NOMO-1 treated with dmso at 0.1 percent for 144 hours (cell line): ENCODE results near the gene MYO10.
"Not testable (repeated sequence)": the region's sequence is repeated elsewhere in the genome, so short reads cannot be mapped to it uniquely, and the experiment has no call there.

Source experiments
- DNase-seq: peaks from one replicate; lab custom pipeline; 2025; ENCODE audit not compliant: unreplicated experiment; lab: John Stamatoyannopoulos, UW

The MYO10 gene

DNA sequence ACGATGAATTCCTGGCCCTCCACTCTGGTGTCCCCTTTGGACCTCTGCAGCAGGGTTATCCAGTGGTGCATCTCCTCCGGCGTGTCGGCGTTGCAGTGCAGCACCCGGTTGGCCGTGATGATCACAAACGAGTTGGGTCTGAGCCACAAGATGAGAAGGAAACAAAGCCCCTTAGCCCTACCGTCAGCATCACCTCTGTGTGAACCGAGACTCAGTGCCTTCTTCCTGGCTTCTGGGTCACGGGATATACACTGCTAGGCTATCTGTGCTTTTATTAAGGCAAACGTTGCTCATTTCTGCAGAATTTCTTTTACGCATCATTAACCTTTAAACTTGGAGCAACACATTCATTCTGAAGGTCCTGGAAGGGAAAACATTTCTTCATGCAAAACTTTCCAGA, 254.2 kb downstream of the MYO10 start:
- DNase-seq = no peak

DNA sequence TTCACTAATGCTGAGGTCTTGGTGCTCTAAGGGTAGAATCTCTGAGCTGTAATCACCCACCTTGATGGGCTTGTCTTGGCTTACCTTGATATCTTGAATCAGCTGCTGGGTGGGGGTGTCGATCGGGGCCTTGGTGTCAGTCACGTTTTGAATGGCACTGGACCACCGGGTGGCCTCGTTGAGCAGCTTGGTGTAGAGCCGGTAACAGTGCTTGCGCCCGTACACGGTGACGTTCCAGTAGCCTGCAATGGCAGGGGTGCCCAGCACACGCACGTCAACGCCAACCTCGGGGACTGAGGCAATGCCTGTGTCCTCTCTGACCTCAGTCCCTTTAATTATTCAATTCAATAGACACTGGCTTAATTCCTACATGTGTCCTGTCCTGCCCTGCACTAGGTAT, 256.2 kb downstream of the MYO10 start:
- no peak for DNase-seq

DNA sequence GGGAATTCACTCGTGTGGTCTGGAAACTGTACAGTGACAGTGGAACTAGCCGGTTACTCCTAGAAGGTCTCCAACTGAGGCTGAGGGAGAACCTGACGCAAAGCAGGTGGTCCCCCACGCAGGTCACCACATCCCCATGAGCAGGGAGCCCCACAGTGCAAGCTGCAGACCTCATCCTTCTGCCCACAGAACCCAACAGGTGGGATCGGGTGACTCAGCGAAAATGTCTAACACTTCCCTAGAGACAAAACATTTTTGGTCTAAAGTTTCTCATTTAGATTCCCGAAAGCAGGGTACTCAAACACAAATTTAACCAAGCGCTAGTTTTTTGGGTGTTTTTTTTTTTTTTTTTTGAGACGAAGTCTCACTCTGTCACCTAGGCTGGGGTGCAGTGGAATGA, 256.9 kb downstream of the MYO10 start:
- DNase-seq = no peak

DNA sequence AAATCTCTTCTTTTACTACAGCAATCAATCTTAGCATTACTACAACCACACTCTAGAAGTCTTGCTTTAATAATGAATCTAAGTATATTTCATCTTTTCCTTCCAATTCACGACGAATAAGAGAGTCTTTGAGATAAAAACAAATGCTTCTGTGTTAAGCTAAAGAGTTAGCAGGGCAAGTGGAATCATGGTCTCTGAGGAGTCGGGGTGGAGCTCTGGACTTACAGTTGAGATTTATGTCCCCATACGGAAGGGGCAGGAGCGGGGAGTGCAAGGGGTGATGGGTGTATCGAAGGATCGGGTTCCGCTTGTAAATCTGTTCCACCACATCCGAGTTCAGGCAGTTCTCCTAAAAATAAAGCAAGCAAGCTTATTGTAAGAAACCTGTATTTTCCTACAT, 260.3 kb downstream of the MYO10 start:
- peak; percentile 12 for DNase-seq

DNA sequence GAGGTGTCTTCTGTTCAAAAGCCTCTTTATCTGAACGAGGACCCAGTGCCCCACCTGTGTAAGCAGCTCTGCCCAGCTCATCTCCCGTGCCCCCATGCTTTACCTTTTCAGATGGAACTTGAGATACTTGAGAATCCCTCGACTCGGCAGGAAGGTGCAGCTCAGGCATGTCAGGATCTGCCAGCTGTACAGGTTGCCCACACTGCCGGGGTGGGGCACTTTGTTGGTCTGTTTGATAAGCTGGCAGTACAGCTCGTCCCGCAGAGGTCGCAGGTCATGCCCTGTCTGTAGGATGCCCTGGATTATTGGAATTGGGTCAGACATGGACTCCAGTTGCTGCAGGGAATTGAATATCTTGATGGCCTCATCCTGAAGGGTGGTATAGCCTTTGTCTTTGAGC, 261.3 kb downstream of the MYO10 start:
- no peak for DNase-seq

DNA sequence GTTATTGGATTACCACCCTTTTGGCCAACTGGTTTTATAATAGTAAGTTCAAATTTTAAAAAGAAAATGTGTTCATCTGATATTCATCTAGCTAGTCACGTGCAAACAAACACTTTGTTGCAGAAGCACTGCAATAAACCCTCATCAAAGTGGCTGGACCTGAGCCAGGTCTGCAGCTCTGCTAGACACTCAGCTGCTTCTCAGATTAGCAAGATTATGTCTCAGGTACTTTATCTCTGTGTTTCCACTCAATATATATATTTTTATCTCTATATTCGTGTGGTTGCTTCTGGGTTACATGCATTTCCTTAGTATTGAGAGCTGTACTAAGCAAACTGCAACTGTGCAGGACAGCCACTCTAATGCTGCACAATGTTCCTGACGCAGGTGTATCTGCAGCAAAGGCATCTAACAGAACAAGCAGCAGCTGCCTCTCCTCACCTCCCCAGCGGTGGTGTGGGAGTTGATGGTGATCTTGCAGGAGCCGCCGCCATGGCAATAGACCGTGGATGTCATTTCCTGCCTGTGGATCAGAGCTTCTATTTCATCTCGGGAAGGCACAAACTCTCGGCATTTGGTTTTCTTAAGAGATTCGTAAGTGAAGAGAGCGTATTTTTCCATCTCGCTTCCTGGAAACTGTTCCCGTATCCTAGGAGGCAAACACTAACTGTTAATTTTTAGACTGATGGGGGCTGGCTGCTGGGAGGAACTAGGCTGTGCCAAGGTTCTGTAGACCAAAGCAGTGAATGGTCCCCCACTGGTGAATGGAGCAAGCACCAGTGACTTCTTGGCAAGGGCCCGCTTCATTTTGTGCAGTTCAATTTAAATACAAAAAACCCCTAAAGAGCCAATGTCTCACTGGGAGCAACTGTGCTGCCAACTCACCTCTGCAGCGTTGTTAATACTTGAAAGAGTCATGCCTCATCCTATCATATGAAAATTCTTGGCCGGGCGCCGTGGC, 262.6 kb downstream of the MYO10 start:
- no peak for DNase-seq

DNA sequence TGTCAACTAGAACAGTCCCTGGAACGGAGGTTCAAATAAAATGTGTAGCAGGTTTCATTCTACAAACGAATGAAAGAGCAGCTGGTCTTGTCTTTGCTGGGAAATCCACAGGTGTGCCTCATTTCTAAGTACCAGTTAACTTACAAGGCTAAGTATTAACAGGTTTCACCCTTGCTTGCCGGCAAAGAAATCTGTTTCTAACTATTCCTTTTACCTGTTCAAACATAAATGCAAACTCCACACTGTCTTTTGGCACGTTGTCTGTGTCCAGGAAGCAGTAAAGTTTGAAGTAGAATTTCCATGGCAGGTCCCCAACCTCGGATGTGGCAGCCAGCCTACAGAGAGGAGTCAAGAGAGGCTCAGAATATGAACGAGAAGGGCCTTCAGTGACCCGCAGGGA, 264.9 kb downstream of the MYO10 start:
- DNase-seq = no peak

DNA sequence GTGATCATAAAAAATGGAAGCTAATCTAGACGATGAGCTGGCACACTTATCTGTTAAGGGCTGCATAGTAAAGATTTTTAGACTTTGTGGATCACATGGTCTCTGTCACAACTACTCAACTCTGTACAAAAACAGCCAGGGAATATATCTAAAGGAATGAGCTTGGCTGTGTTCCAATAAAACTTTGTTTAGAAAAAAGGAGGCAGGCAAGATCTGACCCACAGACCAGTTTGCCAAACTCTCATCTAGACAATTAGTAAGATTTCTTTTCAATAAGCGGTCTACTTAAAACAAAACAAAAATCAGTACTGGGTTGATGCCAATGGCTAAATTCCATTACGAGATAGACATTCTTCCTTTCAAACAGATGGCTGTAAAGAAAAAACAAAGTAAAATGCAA, 266.3 kb downstream of the MYO10 start:
- DNase-seq = no peak

DNA sequence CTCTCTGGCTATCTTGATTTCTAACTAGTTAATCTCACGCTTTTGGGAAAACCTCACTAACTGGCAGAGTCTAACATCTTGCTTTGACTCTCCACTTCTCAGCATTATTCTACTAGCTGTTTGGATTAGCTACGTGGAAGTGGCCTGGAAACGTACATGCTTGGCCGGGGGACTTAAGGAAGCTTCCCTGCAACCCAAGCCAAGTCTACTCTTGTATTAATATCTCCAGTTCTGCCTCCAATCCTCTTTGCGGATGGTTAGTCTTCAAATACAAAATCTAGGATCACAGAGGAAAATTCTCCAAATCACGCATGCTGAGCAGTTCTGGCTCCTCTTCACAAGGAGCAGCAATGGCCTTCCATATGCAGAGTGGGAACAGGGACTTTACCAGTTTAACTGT, 267.5 kb downstream of the MYO10 start:
- no peak for DNase-seq

DNA sequence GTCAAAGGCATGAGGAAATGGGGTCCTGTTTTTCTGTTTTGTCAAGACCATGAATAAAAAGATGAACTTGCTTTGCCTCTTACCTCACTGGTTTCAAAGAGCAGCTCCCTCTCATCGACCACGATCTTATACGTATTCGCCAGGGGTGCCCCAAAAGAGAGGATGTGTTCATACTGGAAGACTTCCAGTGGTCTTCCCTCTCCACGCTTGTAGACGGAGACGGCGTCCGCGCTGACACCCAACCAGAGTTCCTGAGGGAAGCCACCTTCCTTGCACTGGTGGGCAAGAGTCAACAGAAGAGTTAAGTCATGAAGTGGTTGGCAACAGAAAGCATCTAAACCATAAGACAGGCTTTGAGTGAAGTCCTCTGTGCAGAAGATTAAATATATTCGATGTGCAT, 267.9 kb downstream of the MYO10 start:
- DNase-seq = no peak

DNA sequence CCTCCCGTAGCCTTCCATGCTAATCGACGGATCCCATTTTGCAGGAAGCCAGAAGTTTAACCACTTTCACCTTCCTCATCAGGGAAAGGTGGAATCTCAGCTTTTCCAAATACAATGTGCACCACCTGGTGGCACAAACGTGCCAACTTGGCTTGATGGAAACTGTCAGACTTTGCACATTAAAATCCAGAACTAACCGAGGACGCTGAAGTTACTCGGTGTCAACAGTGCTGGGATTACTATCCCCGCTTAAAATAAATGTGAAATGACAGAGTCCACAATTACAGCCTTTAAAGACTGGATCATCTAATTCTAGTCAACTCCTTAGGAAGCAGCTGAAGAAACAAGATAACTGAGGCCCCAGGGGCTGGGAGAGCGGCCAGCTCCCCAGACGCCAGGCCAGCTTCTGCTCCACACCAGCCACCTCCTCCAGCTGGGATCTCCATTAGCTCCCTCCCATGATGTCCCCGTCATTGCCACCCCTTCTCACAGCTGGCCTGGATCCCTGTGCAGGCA, 269.1 kb downstream of the MYO10 start:
- no peak for DNase-seq

DNA sequence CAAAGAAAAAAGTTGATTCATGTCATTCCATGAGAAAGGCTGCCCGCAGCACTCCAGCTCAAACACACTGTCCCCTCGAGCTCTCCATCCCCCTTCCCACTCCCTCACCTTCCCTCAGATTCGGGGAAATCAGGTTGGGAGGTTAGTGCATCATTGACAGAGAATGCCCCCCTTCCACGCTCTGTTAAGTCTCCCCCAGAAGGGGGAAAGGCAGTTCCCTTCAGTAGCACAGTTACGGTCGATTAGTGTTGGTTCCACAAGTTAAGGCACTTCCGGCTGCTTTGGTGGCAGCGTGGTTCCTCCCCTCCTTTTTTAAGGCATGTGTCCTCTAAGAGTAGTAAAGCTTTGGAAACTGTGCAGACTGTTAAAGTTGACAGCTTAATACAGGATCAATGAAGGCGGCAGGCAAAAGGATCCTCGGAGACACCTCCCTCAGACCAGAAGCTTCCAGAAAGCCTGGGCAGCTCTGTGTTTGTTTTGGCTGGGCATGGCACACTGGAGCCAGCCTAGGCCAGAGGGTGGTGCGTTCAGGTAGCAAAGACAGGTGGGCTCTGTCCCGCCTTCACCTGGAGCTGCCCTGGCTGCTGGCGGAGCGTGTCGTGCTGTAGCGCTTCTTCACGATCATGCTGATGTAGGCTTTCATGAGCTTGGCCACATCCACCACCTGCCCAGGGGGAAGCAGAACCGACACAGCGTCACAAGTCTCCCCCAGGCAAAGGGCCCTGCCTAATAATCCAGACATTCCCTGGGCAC, 269.8 kb downstream of the MYO10 start:
- no peak for DNase-seq

DNA sequence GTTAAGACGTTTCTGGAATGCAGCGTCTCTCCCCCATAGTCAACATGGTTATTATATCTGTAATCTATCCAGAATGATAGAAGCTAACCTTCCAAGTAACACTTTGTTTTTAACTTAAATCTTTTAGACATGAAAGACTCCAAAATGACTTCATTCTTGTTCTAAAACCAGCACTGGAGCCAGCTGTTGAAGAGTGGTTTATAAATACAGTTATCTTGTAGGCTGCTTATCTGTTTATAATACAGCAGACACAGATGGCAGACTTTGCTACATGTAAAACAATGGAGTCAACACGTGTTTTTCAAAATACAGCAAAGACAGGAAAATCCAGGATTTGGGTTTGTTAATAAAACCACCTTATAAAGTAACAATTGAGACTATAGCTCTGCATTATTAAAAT, 270.5 kb downstream of the MYO10 start:
- no peak for DNase-seq

DNA sequence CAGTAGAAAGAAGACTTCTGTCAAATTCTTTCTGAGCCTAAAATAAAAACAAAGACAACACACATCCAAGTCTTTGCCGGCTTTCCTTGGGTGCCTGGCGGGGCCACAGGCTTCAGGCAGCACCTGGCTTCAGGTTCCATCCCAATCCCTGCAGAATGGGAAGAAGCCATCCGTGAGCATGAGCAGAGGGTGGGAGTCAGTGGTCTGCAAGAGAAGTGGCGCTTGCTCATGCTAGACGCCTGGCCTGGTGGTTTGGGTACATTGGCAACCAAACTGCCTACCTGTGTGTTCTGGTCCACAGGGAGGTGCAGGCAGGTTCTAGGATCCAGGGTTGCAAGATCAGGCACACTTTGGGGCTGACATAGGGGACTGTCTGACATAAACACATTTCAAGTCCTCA, 271.7 kb downstream of the MYO10 start:
- DNase-seq = no peak

DNA sequence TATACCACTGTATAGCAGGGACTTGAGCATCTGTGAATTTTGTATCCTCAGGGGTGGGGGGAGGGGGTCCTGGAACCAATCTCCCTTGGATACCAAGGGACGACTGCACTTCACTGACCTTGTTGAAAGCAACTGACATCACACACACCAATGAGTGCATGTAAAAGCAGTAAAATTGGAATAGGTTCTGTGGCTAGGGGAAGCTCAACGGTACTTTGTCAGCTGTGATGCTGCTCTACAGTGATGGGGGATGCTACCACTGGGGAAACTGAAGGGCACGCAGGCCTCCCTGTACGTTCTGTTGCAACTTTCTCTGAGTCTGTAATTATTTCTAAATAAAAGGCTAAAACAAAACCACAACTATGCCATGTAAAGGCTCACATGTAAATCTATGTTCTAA, 272.2 kb downstream of the MYO10 start:
- no peak for DNase-seq

DNA sequence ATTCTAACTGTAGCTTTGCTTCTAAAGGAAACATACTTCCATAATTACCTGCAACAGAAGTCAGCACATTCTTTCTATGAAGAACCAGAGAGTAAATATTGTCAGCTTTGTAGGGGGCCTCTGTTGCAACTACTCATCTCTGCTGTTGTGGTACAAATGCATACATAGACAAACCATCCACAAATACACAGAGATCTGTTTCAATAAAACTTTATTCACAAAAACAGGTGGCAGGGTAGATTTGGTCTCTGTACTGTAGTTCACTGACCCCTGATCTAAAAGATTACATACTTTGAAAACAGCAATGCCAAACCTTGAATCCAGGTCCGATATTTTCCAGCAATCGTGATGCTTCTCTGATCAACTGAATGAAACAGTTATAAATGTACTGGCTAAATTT, 274.4 kb downstream of the MYO10 start:
- no peak for DNase-seq

DNA sequence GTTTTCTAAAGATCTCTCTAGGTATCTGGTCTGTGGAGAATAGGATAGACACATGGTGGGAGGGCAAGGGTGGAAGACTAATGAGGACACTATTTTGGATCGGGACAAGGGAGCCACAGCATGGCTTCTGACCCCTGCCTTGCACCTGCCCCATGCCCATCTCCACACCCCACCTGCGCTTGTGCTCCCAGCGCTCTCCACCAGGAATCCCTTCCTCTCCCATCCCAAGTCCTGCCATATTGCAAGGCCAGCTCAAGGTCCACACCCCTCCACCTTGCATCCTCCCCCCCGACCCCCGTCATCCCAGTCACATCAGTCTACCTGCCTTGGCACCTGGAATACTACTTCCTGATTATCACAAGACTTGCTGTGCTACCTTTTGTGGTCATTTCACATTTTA, 275.1 kb downstream of the MYO10 start:
- DNase-seq = no peak

DNA sequence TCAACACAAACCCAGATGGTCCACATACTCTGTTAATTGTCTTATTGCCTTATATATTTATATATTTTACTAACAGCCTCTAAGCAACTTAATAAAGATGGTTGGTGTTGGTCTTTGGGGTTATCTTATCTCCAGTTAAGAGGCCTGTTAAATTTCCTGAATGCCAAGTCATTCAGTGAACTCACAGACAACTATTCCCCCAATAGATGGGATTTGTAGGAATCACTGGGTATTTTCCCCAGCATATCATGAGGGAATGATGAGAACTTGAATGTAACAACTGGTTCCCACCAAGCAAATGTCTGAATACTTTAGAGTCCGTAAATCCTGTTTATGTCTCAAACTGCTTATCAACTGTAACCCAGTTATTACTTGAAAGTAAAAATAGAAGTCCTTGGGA, 276.6 kb downstream of the MYO10 start:
- DNase-seq = no peak

DNA sequence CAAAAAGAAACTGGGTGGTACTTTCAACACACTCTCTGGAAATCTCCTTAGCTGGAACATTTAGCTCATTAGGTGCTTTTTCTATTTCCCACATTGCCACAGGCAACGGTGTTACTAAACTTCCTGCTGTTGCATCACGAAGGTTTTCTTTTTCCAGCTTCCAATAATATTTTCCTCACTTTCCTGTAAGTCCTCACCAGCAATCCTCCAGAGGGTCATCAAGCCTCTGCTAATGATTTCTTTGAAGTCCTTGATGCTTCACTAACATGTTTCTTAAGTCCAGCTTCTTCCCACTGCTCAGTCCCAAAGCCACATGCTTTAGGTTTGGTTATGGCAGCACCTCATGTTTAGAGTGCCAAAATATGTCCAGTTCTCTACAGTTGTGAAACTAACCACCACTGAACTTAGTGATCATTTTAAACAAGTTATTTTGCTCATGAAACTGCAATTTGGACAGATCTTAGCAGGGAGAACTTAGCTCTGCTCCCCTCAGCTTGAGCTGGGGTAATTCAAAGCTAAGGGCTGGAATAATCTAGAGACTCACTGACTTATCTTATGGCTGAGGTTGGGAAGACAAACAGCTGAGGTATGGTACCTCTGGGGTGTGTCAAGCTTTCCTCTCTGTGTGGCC, 279.4 kb downstream of the MYO10 start:
- DNase-seq = no peak

DNA sequence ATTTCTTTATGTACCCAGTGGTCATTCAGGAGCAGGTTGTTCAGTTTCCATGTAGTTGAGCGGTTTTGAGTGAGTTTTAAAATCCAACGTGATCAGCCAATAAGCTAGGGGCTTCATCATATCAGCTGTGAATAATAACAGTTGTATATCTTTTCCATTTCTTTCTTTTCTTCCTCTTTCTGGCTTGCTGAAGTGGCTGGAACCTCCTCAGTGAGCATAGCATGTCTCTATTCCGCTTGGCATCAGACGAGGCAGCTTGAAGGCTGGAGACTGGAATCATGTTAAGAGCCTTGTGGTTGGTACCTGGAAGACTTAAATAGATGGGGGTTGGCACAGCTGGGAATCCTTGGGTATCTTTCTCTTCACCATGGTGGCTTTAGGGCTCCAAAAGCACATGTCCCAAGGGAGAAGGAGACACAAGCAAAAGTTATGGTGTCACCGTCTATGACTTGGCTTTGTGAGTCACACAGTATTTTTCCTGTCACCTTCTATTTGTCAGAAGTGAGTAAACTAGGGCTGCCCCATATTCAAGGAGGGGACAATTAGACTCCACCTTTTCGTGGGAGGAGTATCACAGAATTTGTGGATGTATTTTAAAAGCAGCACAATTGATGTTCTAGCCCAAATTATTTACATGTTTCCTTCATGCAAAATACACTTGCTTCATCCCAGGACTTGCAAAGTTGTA, 281.3 kb downstream of the MYO10 start:
- no peak for DNase-seq

DNA sequence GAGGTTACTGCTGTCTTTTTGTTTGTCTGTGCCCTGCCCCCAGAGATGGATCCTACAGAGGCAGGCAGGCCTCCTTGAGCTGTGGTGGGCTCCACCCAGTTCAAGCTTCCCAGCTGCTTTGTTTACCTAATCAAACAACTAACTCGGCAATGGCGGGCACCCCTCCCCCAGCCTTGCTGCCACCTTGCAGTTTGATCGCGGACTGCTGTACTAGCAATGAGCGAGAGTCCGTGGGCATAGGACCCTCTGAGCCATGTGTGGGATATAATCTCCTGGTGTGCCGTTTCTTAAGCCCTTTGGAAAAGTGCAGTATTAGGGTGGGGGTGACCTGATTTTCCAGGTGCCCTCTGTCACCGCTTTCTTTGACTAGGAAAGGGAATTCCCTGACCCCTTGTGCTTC, 287.3 kb downstream of the MYO10 start:
- DNase-seq = not testable (repeated sequence)
